Panc1 (cell line): ENCODE results near the gene GRAMD2A. TPM values are rescaled to one million over a fixed set of nuclear protein-coding genes. Genes with fewer than 3 reads are reported as not detected.

Experiments used
- ATAC-seq: fragments of 200-7000 bp; cut with Tn5 transposase; 2 replicates; pipeline ENCODE4 v1.9.1; 2020; ENCODE audit warnings: mild to moderate bottlenecking, moderate library complexity
- BruUV-seq: library from RNA; stranded (reverse); fragments of 400-500 nt; replicated peaks from 2 replicates; lab custom pipeline; 2021; lab: Mats Ljungman, UMichigan
- CTCF ChIA-PET: fragments of 300-600 bp; sonication (Branson Sonifier 250); formaldehyde crosslinking; loops from one replicate; lab custom pipeline; 2022; ENCODE audit warnings: antibody characterized with exemption; lab: Charles Lee
- POLR2A ChIA-PET: fragments of 300-600 bp; sonication (Branson Sonifier 250); formaldehyde crosslinking; loops from one replicate; lab custom pipeline; 2022; ENCODE audit warnings: antibody characterized with exemption; lab: Charles Lee
- DNase-seq: peaks from one replicate; pipeline ENCODE4 v3.0.0-alpha.2; 2010; ENCODE audit warnings: low read depth, low spot score
- H3K27ac ChIP-seq: 2 replicates; pipeline ENCODE4 v1.5.1; 2011; ENCODE audit warnings: mild to moderate bottlenecking, low read length, inconsistent platforms
- H3K27me3 ChIP-seq: fragments of 200-500 bp; sonication (Bioruptor generic); 2 replicates; pipeline ENCODE4 v1.6.0; 2014; ENCODE audit warnings: low read length, inconsistent platforms; ENCODE audit not compliant: control insufficient read depth, insufficient read depth
- H3K36me3 ChIP-seq: fragments of 200-500 bp; sonication (Bioruptor generic); 2 replicates; pipeline ENCODE4 v1.5.1; 2014; ENCODE audit warnings: inconsistent platforms, mild to moderate bottlenecking, low read length, moderate library complexity; ENCODE audit not compliant: control insufficient read depth, insufficient read depth
- H3K4me1 ChIP-seq: 2 replicates; pipeline ENCODE4 v1.5.1; 2011; ENCODE audit warnings: inconsistent platforms, mild to moderate bottlenecking, low read length, moderate library complexity; ENCODE audit not compliant: control insufficient read depth, insufficient read depth
- H3K4me3 ChIP-seq, 2 experiments: 2 replicates each; pipeline ENCODE4 v1.5.1; 2011 to 2012; ENCODE audit warnings: low read depth in 2 of 2, low read length in 2 of 2, mild to moderate bottlenecking in 2 of 2, inconsistent platforms in 1 of 2, moderate library complexity in 1 of 2
- H3K9me3 ChIP-seq: fragments of 200-500 bp; sonication (Bioruptor generic); 2 replicates; pipeline ENCODE4 v1.5.1; 2014; ENCODE audit warnings: low read depth, mild to moderate bottlenecking, inconsistent platforms, low read length, moderate library complexity; ENCODE audit not compliant: control insufficient read depth, insufficient read depth
- POLR2AphosphoS5 ChIP-seq: IDR thresholded peaks from 2 replicates; pipeline ENCODE4 v1.6.1; 2012; ENCODE audit warnings: mild to moderate bottlenecking, low read depth, low read length, moderate library complexity
- SIN3A ChIP-seq: IDR thresholded peaks from 2 replicates; pipeline ENCODE4 v1.6.1; 2012; ENCODE audit warnings: low read depth, mild to moderate bottlenecking, low read length, moderate library complexity, borderline replicate concordance; ENCODE audit not compliant: insufficient read depth
- TCF7L2 ChIP-seq: IDR thresholded peaks from 2 replicates; pipeline ENCODE4 v1.6.1; 2011; ENCODE audit warnings: mild to moderate bottlenecking, low read depth, low read length, inconsistent platforms
- in situ Hi-C: cut with HindIII; loops from 2 replicates; pipeline ENCODE4 v1.10.0; 2016; ENCODE audit warnings: low sequenced_read_pairs, low pct_unique_long_range_greater_than_20kb
- intact Hi-C: fragments of 100-400 bp; cut with micrococcal nuclease; formaldehyde crosslinking; loops from one replicate; pipeline ENCODE4 v1.10.0; 2022; ENCODE audit not compliant: unreplicated experiment
- total RNA-seq: library from RNA; stranded (reverse); gene quantifications from one replicate; pipeline ENCODE4 v1.2.1, GENCODE V29; 2021; ENCODE audit not compliant: unreplicated experiment
- TF ChIP-seq, protein P1 (sequence below): fragments of 450-650 bp; IDR thresholded peaks from 2 replicates; pipeline ENCODE4 v1.5.1; 2017; ENCODE audit warnings: mild to moderate bottlenecking
- TF ChIP-seq, protein P2 (sequence below), 2 experiments: IDR thresholded peaks; 2 replicates each; pipeline ENCODE4 v1.6.1; 2011 to 2012; ENCODE audit warnings: low read depth in 2 of 2, control low read depth in 1 of 2, low read length in 1 of 2, mild to moderate bottlenecking in 1 of 2, moderate library complexity in 1 of 2; ENCODE audit not compliant: insufficient read depth in 1 of 2

GRAMD2A gene
- total RNA-seq, 1 experiment from 2014 or later = 1.3 TPM

GRCh38 chr15:72147418-72147817 is 50.2 kb downstream of the GRAMD2A start:
- POLR2A ChIA-PET = no interaction called here
- TF ChIP-seq TCF7L2 (no peak), SIN3A (no peak), POLR2AphosphoS5 (no peak)
- TF ChIP-seq, protein P1, sequence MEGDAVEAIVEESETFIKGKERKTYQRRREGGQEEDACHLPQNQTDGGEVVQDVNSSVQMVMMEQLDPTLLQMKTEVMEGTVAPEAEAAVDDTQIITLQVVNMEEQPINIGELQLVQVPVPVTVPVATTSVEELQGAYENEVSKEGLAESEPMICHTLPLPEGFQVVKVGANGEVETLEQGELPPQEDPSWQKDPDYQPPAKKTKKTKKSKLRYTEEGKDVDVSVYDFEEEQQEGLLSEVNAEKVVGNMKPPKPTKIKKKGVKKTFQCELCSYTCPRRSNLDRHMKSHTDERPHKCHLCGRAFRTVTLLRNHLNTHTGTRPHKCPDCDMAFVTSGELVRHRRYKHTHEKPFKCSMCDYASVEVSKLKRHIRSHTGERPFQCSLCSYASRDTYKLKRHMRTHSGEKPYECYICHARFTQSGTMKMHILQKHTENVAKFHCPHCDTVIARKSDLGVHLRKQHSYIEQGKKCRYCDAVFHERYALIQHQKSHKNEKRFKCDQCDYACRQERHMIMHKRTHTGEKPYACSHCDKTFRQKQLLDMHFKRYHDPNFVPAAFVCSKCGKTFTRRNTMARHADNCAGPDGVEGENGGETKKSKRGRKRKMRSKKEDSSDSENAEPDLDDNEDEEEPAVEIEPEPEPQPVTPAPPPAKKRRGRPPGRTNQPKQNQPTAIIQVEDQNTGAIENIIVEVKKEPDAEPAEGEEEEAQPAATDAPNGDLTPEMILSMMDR = no peak
- TF ChIP-seq, protein P2, sequence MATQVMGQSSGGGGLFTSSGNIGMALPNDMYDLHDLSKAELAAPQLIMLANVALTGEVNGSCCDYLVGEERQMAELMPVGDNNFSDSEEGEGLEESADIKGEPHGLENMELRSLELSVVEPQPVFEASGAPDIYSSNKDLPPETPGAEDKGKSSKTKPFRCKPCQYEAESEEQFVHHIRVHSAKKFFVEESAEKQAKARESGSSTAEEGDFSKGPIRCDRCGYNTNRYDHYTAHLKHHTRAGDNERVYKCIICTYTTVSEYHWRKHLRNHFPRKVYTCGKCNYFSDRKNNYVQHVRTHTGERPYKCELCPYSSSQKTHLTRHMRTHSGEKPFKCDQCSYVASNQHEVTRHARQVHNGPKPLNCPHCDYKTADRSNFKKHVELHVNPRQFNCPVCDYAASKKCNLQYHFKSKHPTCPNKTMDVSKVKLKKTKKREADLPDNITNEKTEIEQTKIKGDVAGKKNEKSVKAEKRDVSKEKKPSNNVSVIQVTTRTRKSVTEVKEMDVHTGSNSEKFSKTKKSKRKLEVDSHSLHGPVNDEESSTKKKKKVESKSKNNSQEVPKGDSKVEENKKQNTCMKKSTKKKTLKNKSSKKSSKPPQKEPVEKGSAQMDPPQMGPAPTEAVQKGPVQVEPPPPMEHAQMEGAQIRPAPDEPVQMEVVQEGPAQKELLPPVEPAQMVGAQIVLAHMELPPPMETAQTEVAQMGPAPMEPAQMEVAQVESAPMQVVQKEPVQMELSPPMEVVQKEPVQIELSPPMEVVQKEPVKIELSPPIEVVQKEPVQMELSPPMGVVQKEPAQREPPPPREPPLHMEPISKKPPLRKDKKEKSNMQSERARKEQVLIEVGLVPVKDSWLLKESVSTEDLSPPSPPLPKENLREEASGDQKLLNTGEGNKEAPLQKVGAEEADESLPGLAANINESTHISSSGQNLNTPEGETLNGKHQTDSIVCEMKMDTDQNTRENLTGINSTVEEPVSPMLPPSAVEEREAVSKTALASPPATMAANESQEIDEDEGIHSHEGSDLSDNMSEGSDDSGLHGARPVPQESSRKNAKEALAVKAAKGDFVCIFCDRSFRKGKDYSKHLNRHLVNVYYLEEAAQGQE (IDR thresholded peaks at IDR 0.05; ENCODE audit: insufficient read depth in 1 of 2, low read depth in 2 of 2, low read length in 1 of 2) = no peak
- no peak for ATAC-seq
- H3K4me3 ChIP-seq = no peak overlapping the region
- BruUV-seq = no TSS peak
- intact Hi-C loops = no loop called here
- H3K27ac ChIP-seq = no peak overlapping the region
- CTCF ChIA-PET = no interaction called here
- no peak for DNase-seq
- H3K9me3 ChIP-seq = no peaks in the 10 kb centered on the region
- no peaks in the 10 kb centered on the region for H3K4me1 ChIP-seq
- no peaks in the 10 kb centered on the region; the same call in 1 of the 2 replicates for H3K27me3 ChIP-seq
- in situ Hi-C loops = no loop called here
- H3K36me3 ChIP-seq = no peaks in the 10 kb centered on the region

DNA sequence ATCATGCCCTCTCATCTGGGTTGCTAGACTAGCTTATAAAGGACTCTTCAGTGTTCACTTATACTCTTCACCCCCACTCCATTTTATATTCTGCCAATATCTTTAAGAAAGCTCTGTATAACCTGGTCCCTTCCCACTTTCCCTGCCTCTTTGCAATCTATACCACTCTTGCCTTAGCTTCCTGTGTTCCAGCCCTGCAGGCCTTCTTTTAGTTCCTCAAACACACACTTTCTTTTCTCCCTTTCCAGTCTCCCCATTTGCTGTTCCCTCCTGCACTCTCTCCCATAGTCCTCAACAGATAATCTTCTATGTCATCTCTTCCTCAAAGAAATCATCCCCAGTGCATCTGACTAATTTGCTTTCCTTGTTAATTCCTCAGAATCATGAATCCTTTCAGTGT is 50.7 kb downstream of the GRAMD2A start:
- Histone ChIP-seq H3K9me3 (no peaks in the 10 kb centered on the region), H3K4me3 (no peak overlapping the region), H3K4me1 (no peaks in the 10 kb centered on the region), H3K27me3 (no peaks in the 10 kb centered on the region; the same call in 1 of the 2 replicates), H3K36me3 (no peaks in the 10 kb centered on the region), H3K27ac (no peak overlapping the region)
- intact Hi-C loops = no loop called here
- ATAC-seq (no peak), DNase-seq (no peak)
- CTCF ChIA-PET = no interaction called here
- in situ Hi-C loops = no loop called here
- POLR2A ChIA-PET = no interaction called here
- BruUV-seq = no TSS peak
- TF ChIP-seq SIN3A = no peak
- TF ChIP-seq, protein P2 (IDR thresholded peaks at IDR 0.05; ENCODE audit: insufficient read depth in 1 of 2, low read depth in 2 of 2, low read length in 1 of 2) = no peak
- no peak for TF ChIP-seq TCF7L2
- no peak for TF ChIP-seq POLR2AphosphoS5
- TF ChIP-seq, protein P1 = no peak
